K562 (cell line): ENCODE data around the gene TDO2.

Source experiments
- BRF1 ChIP-seq: IDR thresholded peaks from 3 replicates; pipeline ENCODE4 v1.6.1; 2011; ENCODE audit warnings: borderline replicate concordance, mild to moderate bottlenecking; ENCODE audit not compliant: insufficient read length; ENCODE audit errors: extremely low read depth
- CHCHD3 ChIP-seq: fragments of 250-450 bp; sonication (Bioruptor Pico); IDR thresholded peaks from 2 replicates; pipeline ENCODE4 v2.1.2; 2022; ENCODE audit warnings: mild to moderate bottlenecking
- CTCF ChIP-seq, 3 experiments: IDR thresholded peaks in 2 of 3; conservative IDR thresholded peaks in 1 of 3; 2 replicates each; pipeline ENCODE4 v1.5.1; 2011 to 2012; ENCODE audit warnings: low read length in 3 of 3, mild to moderate bottlenecking in 3 of 3, control low read depth in 2 of 3, improper control_type of control experiment in 1 of 3, inconsistent platforms in 1 of 3, low read depth in 1 of 3, mixed read lengths in 1 of 3, moderate library complexity in 1 of 3; ENCODE audit not compliant: insufficient read depth in 2 of 3
- ERF ChIP-seq: fragments of 450-650 bp; formaldehyde crosslinking; IDR thresholded peaks from 2 replicates; pipeline ENCODE4 v1.4.0; 2020; ENCODE audit warnings: mild to moderate bottlenecking, mixed read lengths
- EZH2 ChIP-seq: IDR thresholded peaks from 2 replicates; pipeline ENCODE4 v1.6.1; 2012; ENCODE audit warnings: low read depth, mild to moderate bottlenecking, inconsistent platforms, low read length, borderline replicate concordance
- HDAC2 ChIP-seq: fragments of 450-650 bp; IDR thresholded peaks from 2 replicates; pipeline ENCODE4 v1.6.1; 2016; ENCODE audit warnings: mild to moderate bottlenecking
- MXD1 ChIP-seq: fragments of 250-450 bp; sonication (Bioruptor Pico); IDR thresholded peaks from 2 replicates; pipeline ENCODE4 v1.8.0; 2021; ENCODE audit warnings: borderline replicate concordance, mild to moderate bottlenecking, moderate library complexity; ENCODE audit not compliant: poor library complexity, severe bottlenecking
- RCOR1 ChIP-seq, 2 experiments: IDR thresholded peaks; 2 replicates each; pipeline ENCODE4 v1.6.1; 2012; ENCODE audit warnings: low read depth in 2 of 2, low read length in 2 of 2, borderline replicate concordance in 1 of 2, improper control_type of control experiment in 1 of 2
- SMARCA4 ChIP-seq: fragments of 450-650 bp; IDR thresholded peaks from 2 replicates; pipeline ENCODE4 v1.6.1; 2016
- TSC22D4 ChIP-seq: fragments of 450-650 bp; IDR thresholded peaks from 2 replicates; pipeline ENCODE4 v1.6.1; 2016; ENCODE audit warnings: missing genetic modification characterization, missing biosample characterization, control low read depth
- ZHX1 ChIP-seq: fragments of 150-350 bp; conservative IDR thresholded peaks from 2 replicates; pipeline ENCODE4 v1.6.1; 2014; ENCODE audit warnings: low read length
- ZNF124 ChIP-seq: sonication (generic); formaldehyde crosslinking; IDR thresholded peaks from 2 replicates; pipeline ENCODE4 v1.8.1; 2022; ENCODE audit warnings: missing genetic modification reagents
- ZNF584 ChIP-seq: fragments of 200-800 bp; sonication (Bioruptor generic); IDR thresholded peaks from 2 replicates; pipeline ENCODE4 v1.6.1; 2016; ENCODE audit warnings: low read depth, mild to moderate bottlenecking, missing genetic modification characterization, missing compliant biosample characterization
- ZSCAN29 ChIP-seq: fragments of 450-650 bp; IDR thresholded peaks from 2 replicates; pipeline ENCODE4 v1.6.1; 2017

GRCh38 chr4:155930330-155930729 lies 26.8 kb downstream of the TDO2 start:
- no peak for TF ChIP-seq BRF1
- no peak for TF ChIP-seq ZNF124 (CRISPR knock-in tag)
- no peak for TF ChIP-seq HDAC2
- TF ChIP-seq ZNF584 (CRISPR knock-in tag), result no peak
- no peak for TF ChIP-seq RCOR1 (IDR thresholded peaks at IDR 0.05; ENCODE audit: borderline replicate concordance in 1 of 2, low read depth in 2 of 2, low read length in 2 of 2)
- TF ChIP-seq TSC22D4 (tag), result no peak
- no peak for TF ChIP-seq ZHX1
- no peak for TF ChIP-seq MXD1 (CRISPR knock-in tag)
- TF ChIP-seq CTCF (IDR thresholded peaks at IDR 0.05 in 2 of 3, conservative IDR thresholded peaks at IDR 0.05 in 1 of 3; ENCODE audit: insufficient read depth in 2 of 3, low read depth in 1 of 3, low read length in 3 of 3), result no peak
- TF ChIP-seq ERF (CRISPR knock-in tag), result no peak
- no peak for TF ChIP-seq EZH2
- no peak for TF ChIP-seq SMARCA4
- no peak for TF ChIP-seq CHCHD3 (CRISPR knock-in tag)
- no peak for TF ChIP-seq ZSCAN29
